Mucosa of rectum (tissue), 2 donors: Measurements from ENCODE around the gene PLN.

Experiments used
- H3K27ac ChIP-seq, 2 donors: one replicate each; pipeline ENCODE4 v1.7.0; 2013; ENCODE audit warnings: inconsistent platforms in 2 of 2, low read depth in 2 of 2, low read length in 2 of 2
- H3K27me3 ChIP-seq, 2 donors: one replicate each; pipeline ENCODE4 v1.7.0; 2013; ENCODE audit warnings: low read length in 2 of 2; ENCODE audit not compliant: control insufficient read depth in 2 of 2, insufficient read depth in 2 of 2
- H3K36me3 ChIP-seq, 2 donors: one replicate each; pipeline ENCODE4 v1.7.0; 2013; ENCODE audit warnings: low read length in 2 of 2; ENCODE audit not compliant: control insufficient read depth in 2 of 2, insufficient read depth in 2 of 2
- H3K4me1 ChIP-seq, 2 donors: one replicate each; pipeline ENCODE4 v1.7.0; 2013; ENCODE audit warnings: low read length in 2 of 2, mild to moderate bottlenecking in 1 of 2; ENCODE audit not compliant: control insufficient read depth in 2 of 2, insufficient read depth in 2 of 2
- H3K4me3 ChIP-seq, 2 donors: one replicate each; pipeline ENCODE4 v1.7.0; 2013; ENCODE audit warnings: low read length in 2 of 2
- H3K9ac ChIP-seq, 2 donors: one replicate each; pipeline ENCODE4 v1.7.0; 2013; ENCODE audit warnings: low read length in 2 of 2, low read depth in 1 of 2, mild to moderate bottlenecking in 1 of 2
- H3K9me3 ChIP-seq, 2 donors: one replicate each; pipeline ENCODE4 v1.7.0; 2013; ENCODE audit warnings: low read length in 2 of 2; ENCODE audit not compliant: control insufficient read depth in 2 of 2
- donor health status: healthy.
- donor health status: Normal muscosa, but diverticular disease.

Gene PLN

DNA sequence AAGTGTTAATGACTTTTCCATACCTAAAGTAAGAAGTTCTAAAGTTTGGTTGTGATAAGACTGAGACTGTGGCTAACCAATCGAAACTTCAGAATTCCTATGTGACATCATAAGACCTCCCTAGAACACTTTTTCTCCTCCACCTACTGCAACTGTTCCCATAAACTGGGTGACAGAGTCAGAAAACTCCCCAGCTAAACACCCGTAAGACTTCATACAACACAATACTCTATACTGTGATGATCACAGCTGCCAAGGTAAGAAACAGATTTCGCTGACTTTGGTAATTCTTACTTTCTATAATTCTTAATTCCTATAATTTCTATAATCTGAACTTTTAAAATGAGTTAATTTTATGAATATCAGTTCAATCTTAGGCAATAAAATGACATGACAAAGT is at the start of gene PLN:
Gene PLN (plus strand): TSS at position 161 of the 400 bp plus-strand sequence. CDS start 10,626 bp downstream, outside the sequence.
- Histone ChIP-seq H3K9ac (no peak within 1 kb of the TSS), H3K27me3 (no peaks in the 10 kb centered on the region), H3K36me3 (no peaks in the 10 kb centered on the region), H3K9me3 (no peaks in the 10 kb centered on the region), H3K4me3 (peak within 1 kb of the TSS; percentile 11 to 16), H3K27ac (no peak within 1 kb of the TSS), H3K4me1 (no peaks in the 10 kb centered on the region)

- Histone ChIP-seq H3K27ac (no peak overlapping the region), H3K9ac (no peak overlapping the region), H3K36me3 (peaks cover 3 to 4% of the 10 kb centered on the region in 2 donors), H3K4me1 (no peaks in the 10 kb centered on the region), H3K9me3 (no peaks in the 10 kb centered on the region), H3K27me3 (no peaks in the 10 kb centered on the region), H3K4me3 (no peak overlapping the region)
Observed at GRCh38 chr6:118500130-118501015, 47.7 kb upstream of the PLN start.

DNA sequence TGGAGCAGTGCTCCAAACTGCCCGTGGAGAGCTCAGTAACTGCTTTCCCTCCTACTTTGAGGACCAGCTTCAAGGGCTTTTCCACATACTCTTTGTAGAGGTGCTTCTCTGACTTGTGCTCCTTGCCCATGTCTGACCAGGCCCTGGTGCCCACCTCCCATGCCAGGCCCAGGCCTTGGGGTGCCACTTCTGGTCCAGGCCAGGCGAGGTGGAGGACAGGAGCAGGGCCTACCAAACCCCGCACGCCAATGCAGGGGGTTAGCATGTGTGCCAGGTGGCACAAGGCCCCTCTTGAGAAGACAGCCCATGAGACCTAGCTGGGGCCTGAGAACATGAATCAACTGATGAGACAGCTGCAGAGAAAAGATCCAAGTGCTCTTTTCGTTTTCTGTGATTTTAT is 47.0 kb upstream of the PLN start:
- no peaks in the 10 kb centered on the region for H3K36me3 ChIP-seq
- H3K27ac ChIP-seq: no peak overlapping the region
- H3K27me3 ChIP-seq: no peaks in the 10 kb centered on the region
- no peak overlapping the region for H3K4me3 ChIP-seq
- H3K4me1 ChIP-seq: no peaks in the 10 kb centered on the region
- H3K9me3 ChIP-seq: no peaks in the 10 kb centered on the region
- H3K9ac ChIP-seq: no peak overlapping the region

- no peaks in the 10 kb centered on the region for H3K36me3 ChIP-seq
- no peaks in the 10 kb centered on the region for H3K27me3 ChIP-seq
- H3K27ac ChIP-seq: no peak overlapping the region
- H3K9ac ChIP-seq: no peak overlapping the region
- no peaks in the 10 kb centered on the region for H3K4me1 ChIP-seq
- no peak overlapping the region for H3K4me3 ChIP-seq
- H3K9me3 ChIP-seq: no peaks in the 10 kb centered on the region
Observed at GRCh38 chr6:118501765-118502164, 46.3 kb upstream of the PLN start.

GRCh38 chr6:118502169-118502568 is 45.9 kb upstream of the PLN start:
- no peaks in the 10 kb centered on the region for H3K9me3 ChIP-seq
- no peaks in the 10 kb centered on the region for H3K36me3 ChIP-seq
- H3K27me3 ChIP-seq: no peaks in the 10 kb centered on the region
- no peak overlapping the region for H3K27ac ChIP-seq
- no peak overlapping the region for H3K4me3 ChIP-seq
- no peak overlapping the region for H3K9ac ChIP-seq
- no peaks in the 10 kb centered on the region for H3K4me1 ChIP-seq

DNA sequence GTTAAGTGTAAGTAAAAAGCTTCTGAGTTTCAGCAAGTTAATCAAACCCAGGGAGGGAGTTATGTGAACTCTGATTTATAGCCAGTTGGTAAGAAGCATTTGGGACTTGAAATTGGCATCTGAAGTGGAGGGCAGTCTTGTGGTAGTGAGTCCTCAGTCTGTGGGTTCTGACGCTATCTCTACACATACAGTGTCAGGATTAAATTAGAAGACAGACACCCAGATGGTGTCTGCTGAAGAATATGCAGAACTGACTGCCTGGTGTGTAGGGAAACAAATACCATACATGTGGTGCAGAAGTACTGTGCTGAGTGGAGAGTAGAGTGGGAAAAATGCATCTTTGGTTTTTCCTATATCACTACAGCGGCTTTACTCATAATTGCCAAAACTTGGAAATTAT is 43.5 kb upstream of the PLN start:
- Histone ChIP-seq H3K36me3 (no peaks in the 10 kb centered on the region), H3K4me3 (no peak overlapping the region), H3K4me1 (no peaks in the 10 kb centered on the region), H3K27ac (no peak overlapping the region), H3K9me3 (no peaks in the 10 kb centered on the region), H3K9ac (no peak overlapping the region), H3K27me3 (no peaks in the 10 kb centered on the region)

- Histone ChIP-seq H3K9ac (no peak overlapping the region), H3K9me3 (no peaks in the 10 kb centered on the region), H3K27ac (no peak overlapping the region), H3K4me3 (no peak overlapping the region), H3K27me3 (no peaks in the 10 kb centered on the region), H3K36me3 (no peaks in the 10 kb centered on the region), H3K4me1 (no peaks in the 10 kb centered on the region)
Observed at GRCh38 chr6:118505656-118506055, 42.4 kb upstream of the PLN start.

- H3K9ac ChIP-seq: no peak overlapping the region
- H3K27me3 ChIP-seq: no peaks in the 10 kb centered on the region
Observed at GRCh38 chr6:118506071-118506638, 41.9 kb upstream of the PLN start.

GRCh38 chr6:118507636-118508035 is 40.5 kb upstream of the PLN start:
- Histone ChIP-seq H3K9ac (no peak overlapping the region), H3K27me3 (no peaks in the 10 kb centered on the region), H3K36me3 (no peaks in the 10 kb centered on the region), H3K4me1 (no peaks in the 10 kb centered on the region), H3K9me3 (no peaks in the 10 kb centered on the region), H3K4me3 (no peak overlapping the region), H3K27ac (no peak overlapping the region)

More at GRCh38 chr6:118506071-118506638, 41.9 kb upstream of the PLN start:
- Histone ChIP-seq H3K4me3 (no peak overlapping the region), H3K9me3 (no peaks in the 10 kb centered on the region), H3K36me3 (no peaks in the 10 kb centered on the region), H3K27ac (no peak overlapping the region), H3K4me1 (no peaks in the 10 kb centered on the region)

DNA sequence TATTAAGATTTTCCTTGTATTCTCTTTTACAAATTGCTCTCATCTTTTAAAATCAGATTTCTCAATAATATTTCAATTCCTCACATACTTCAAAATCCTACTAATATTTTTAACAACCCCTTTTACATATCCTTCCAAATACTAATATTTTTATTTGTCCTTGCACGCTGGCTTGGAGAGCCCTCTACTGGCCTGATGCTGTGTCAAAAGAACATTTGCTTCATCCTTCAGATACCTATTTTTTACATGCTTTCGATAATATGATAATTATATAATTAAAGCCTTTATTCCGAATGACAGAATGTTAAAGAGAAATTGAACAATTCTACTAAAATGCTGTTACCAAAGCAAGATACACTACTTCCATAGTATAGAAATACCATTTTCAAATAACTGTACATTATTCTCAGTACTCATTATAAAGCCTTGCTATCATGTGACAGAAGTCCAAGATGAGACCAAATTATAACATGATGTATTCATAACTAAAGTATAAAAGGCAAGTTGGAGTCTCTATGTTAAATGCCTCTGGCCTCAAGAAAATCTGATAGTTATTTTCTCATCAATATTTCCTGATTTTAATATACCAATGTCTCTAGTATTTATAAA is 39.0 kb upstream of the PLN start:
- Histone ChIP-seq H3K9me3 (no peaks in the 10 kb centered on the region), H3K27ac (no peak overlapping the region)

More for the DNA sequence above, 39.0 kb upstream of the PLN start:
- Histone ChIP-seq H3K4me3 (no peak overlapping the region), H3K9ac (no peak overlapping the region), H3K4me1 (no peaks in the 10 kb centered on the region), H3K36me3 (no peaks in the 10 kb centered on the region), H3K27me3 (no peaks in the 10 kb centered on the region)
